GM23248 (cell line): ENCODE results near the gene WSB2.

Experiments
- EZH2 ChIP-seq: fragments of 200-600 bp; sonication (generic); IDR thresholded peaks from 2 replicates; pipeline ENCODE4 v1.6.1; 2018; ENCODE audit warnings: antibody characterized with exemption, mild to moderate bottlenecking; ENCODE audit not compliant: insufficient read depth, poor library complexity, severe bottlenecking
- EZH2phosphoT487 ChIP-seq: fragments of 200-600 bp; sonication (generic); IDR thresholded peaks from 2 replicates; pipeline ENCODE4 v1.6.1; 2018; ENCODE audit warnings: antibody characterized with exemption, moderate library complexity, mild to moderate bottlenecking, low read depth; ENCODE audit not compliant: insufficient read depth

GRCh38 chr12:118013283-118013682 lies 47.7 kb downstream of the WSB2 start:
- TF ChIP-seq EZH2phosphoT487 (no peak), EZH2 (no peak)
